ENCODE measurements around the gene MYO5B. TPM values are rescaled to one million over a fixed set of nuclear protein-coding genes. Genes with fewer than 3 reads are reported as not detected.

MYO5B gene
- total RNA-seq, 2 experiments from 2014 or later = not detected

- Histone ChIP-seq H3K27ac (ENCODE audit: low read depth, low read length, poor library complexity, severe bottlenecking) (no peak overlapping the region), H3K79me2 (ENCODE audit: insufficient read depth, low read depth, low read length) (no peaks in the 10 kb centered on the region), H3K4me3 (ENCODE audit: low read depth, low read length, poor library complexity, severe bottlenecking) (no peak overlapping the region), H4K20me1 (ENCODE audit: insufficient read depth, low read length) (no peaks in the 10 kb centered on the region), H3K36me3 (ENCODE audit: insufficient read depth, low read length) (no peaks in the 10 kb centered on the region), H2AFZ (ENCODE audit: low read length) (no peak overlapping the region), H3K4me1 (ENCODE audit: insufficient read depth, low read length, poor library complexity, severe bottlenecking) (no peaks in the 10 kb centered on the region), H3K9me2 (ENCODE audit: insufficient read depth, low read length) (no peaks in the 10 kb centered on the region), H3K4me2 (ENCODE audit: low read length) (no peak overlapping the region), H3K9me3 (ENCODE audit: low read length) (no peaks in the 10 kb centered on the region)
- CTCF ChIA-PET (ENCODE audit: unreplicated experiment) = no interaction called here
- BruUV-seq (replicated peaks) = no TSS peak
- intact Hi-C loops (cut with micrococcal nuclease; ENCODE audit: unreplicated experiment) = no loop called here
- no peak for DNase-seq (ENCODE audit: low spot score)
- no peak for TF ChIP-seq EZH2phosphoT487 (IDR thresholded peaks at IDR 0.05; ENCODE audit: borderline replicate concordance, low read depth, low read length)
- TF ChIP-seq, protein P1, sequence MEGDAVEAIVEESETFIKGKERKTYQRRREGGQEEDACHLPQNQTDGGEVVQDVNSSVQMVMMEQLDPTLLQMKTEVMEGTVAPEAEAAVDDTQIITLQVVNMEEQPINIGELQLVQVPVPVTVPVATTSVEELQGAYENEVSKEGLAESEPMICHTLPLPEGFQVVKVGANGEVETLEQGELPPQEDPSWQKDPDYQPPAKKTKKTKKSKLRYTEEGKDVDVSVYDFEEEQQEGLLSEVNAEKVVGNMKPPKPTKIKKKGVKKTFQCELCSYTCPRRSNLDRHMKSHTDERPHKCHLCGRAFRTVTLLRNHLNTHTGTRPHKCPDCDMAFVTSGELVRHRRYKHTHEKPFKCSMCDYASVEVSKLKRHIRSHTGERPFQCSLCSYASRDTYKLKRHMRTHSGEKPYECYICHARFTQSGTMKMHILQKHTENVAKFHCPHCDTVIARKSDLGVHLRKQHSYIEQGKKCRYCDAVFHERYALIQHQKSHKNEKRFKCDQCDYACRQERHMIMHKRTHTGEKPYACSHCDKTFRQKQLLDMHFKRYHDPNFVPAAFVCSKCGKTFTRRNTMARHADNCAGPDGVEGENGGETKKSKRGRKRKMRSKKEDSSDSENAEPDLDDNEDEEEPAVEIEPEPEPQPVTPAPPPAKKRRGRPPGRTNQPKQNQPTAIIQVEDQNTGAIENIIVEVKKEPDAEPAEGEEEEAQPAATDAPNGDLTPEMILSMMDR (conservative IDR thresholded peaks at IDR 0.05; ENCODE audit: low read length) = no peak
- POLR2A ChIA-PET = no interaction called here
These were observed 350.9 kb downstream of the MYO5B start for GRCh38 chr18:49843778-49844625.

DNA sequence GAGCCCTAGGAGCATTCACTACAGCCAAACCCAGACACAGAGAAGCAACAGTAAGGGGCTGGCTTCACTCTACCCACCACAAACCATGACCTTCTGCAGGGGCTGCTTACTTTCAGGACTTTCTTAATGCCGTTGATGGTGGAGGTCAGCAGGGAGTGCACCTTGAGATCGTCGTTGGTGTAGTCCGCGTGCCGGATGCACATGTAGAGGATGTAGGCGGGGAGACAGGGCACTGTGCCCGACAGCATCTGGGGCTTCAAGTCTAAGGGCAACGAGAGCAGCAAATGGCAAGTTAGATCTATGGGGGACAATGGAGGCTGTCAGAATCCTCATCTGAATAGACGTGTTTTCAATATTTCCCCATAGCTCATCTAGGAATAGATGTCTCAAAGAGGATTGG, 351.8 kb downstream of the MYO5B start:
- Histone ChIP-seq H3K27ac (ENCODE audit: low read depth, low read length, poor library complexity, severe bottlenecking) (no peak overlapping the region), H2AFZ (ENCODE audit: low read length) (no peak overlapping the region), H3K4me2 (ENCODE audit: low read length) (no peak overlapping the region), H4K20me1 (ENCODE audit: insufficient read depth, low read length) (no peaks in the 10 kb centered on the region), H3K9me3 (ENCODE audit: low read length) (no peaks in the 10 kb centered on the region), H3K36me3 (ENCODE audit: insufficient read depth, low read length) (no peaks in the 10 kb centered on the region), H3K4me3 (ENCODE audit: low read depth, low read length, poor library complexity, severe bottlenecking) (no peak overlapping the region), H3K9me2 (ENCODE audit: insufficient read depth, low read length) (no peaks in the 10 kb centered on the region), H3K79me2 (ENCODE audit: insufficient read depth, low read depth, low read length) (no peaks in the 10 kb centered on the region), H3K4me1 (ENCODE audit: insufficient read depth, low read length, poor library complexity, severe bottlenecking) (no peaks in the 10 kb centered on the region)
- TF ChIP-seq, protein P1 (conservative IDR thresholded peaks at IDR 0.05; ENCODE audit: low read length) = no peak
- no peak for TF ChIP-seq EZH2phosphoT487 (IDR thresholded peaks at IDR 0.05; ENCODE audit: borderline replicate concordance, low read depth, low read length)
- ChIA-PET CTCF (ENCODE audit: unreplicated experiment) (no interaction called here), POLR2A (no interaction called here)
- no peak for DNase-seq (ENCODE audit: low spot score)
- intact Hi-C loops (cut with micrococcal nuclease; ENCODE audit: unreplicated experiment) = no loop called here
- BruUV-seq (replicated peaks) = no TSS peak

GRCh38 chr18:49842656-49843055, 352.3 kb downstream of the MYO5B start:
- intact Hi-C loops (cut with micrococcal nuclease; ENCODE audit: unreplicated experiment) = no loop called here
- Histone ChIP-seq H3K27ac (ENCODE audit: low read depth, low read length, poor library complexity, severe bottlenecking) (no peak overlapping the region), H3K4me3 (ENCODE audit: low read depth, low read length, poor library complexity, severe bottlenecking) (no peak overlapping the region), H4K20me1 (ENCODE audit: insufficient read depth, low read length) (no peaks in the 10 kb centered on the region), H3K79me2 (ENCODE audit: insufficient read depth, low read depth, low read length) (no peaks in the 10 kb centered on the region), H3K4me1 (ENCODE audit: insufficient read depth, low read length, poor library complexity, severe bottlenecking) (no peaks in the 10 kb centered on the region), H3K36me3 (ENCODE audit: insufficient read depth, low read length) (no peaks in the 10 kb centered on the region), H2AFZ (ENCODE audit: low read length) (no peak overlapping the region), H3K9me2 (ENCODE audit: insufficient read depth, low read length) (no peaks in the 10 kb centered on the region), H3K9me3 (ENCODE audit: low read length) (no peaks in the 10 kb centered on the region), H3K4me2 (ENCODE audit: low read length) (no peak overlapping the region)
- TF ChIP-seq EZH2phosphoT487 (IDR thresholded peaks at IDR 0.05; ENCODE audit: borderline replicate concordance, low read depth, low read length) = no peak
- TF ChIP-seq, protein P1 (conservative IDR thresholded peaks at IDR 0.05; ENCODE audit: low read length) = no peak
- no TSS peak for BruUV-seq (replicated peaks)
- no peak for DNase-seq (ENCODE audit: low spot score)
- CTCF ChIA-PET (ENCODE audit: unreplicated experiment) = no interaction called here
- POLR2A ChIA-PET = no interaction called here
